Fibroblast of lung (primary cell): ENCODE results near the gene DNTT. TPM values are rescaled to one million over a fixed set of nuclear protein-coding genes. Genes with fewer than 3 reads are reported as not detected.

Source experiments
- DNase-seq, 2 donors: peaks; one replicate each; pipeline versions ENCODE4 v3.0.0 to v3.0.0-alpha.2; 2010; ENCODE audit warnings: low read depth in 2 of 2
- H2AFZ ChIP-seq: 2 replicates; pipeline ENCODE4 v1.5.1; 2012; ENCODE audit warnings: low read length, control low read depth, inconsistent platforms
- H3K27ac ChIP-seq: 2 replicates; pipeline ENCODE4 v1.5.1; 2011; ENCODE audit warnings: low read length, control low read depth; ENCODE audit not compliant: insufficient read depth
- H3K27me3 ChIP-seq: 2 replicates; pipeline ENCODE4 v1.5.1; 2011; ENCODE audit warnings: mild to moderate bottlenecking, low read length; ENCODE audit not compliant: control insufficient read depth, insufficient read depth
- H3K36me3 ChIP-seq: 2 replicates; pipeline ENCODE4 v1.5.1; 2011; ENCODE audit warnings: low read length; ENCODE audit not compliant: control insufficient read depth, insufficient read depth
- H3K4me1 ChIP-seq: 2 replicates; pipeline ENCODE4 v1.5.1; 2011; ENCODE audit warnings: low read length; ENCODE audit not compliant: control insufficient read depth, insufficient read depth; ENCODE audit errors: extremely low read depth
- H3K4me2 ChIP-seq: 2 replicates; pipeline ENCODE4 v1.5.1; 2011; ENCODE audit warnings: low read length, control low read depth; ENCODE audit not compliant: insufficient read depth; ENCODE audit errors: extremely low read depth
- H3K4me3 ChIP-seq, 4 experiments: fragments of 200-600 bp in 1 of 4; sonication (generic) in 1 of 4; replicated peaks in 1 of 4; 2 replicates each; pipeline ENCODE4 v1.5.1; 2011 to 2016; ENCODE audit warnings: low read length in 4 of 4, low read depth in 3 of 4, mild to moderate bottlenecking in 3 of 4, control low read depth in 2 of 4, inconsistent platforms in 1 of 4, mixed read lengths in 1 of 4; ENCODE audit not compliant: insufficient read depth in 1 of 4; ENCODE audit errors: control extremely low read depth in 1 of 4
- H3K79me2 ChIP-seq: 2 replicates; pipeline ENCODE4 v1.5.1; 2012; ENCODE audit warnings: mild to moderate bottlenecking, low read length, inconsistent platforms; ENCODE audit not compliant: control insufficient read depth, insufficient read depth
- H3K9ac ChIP-seq: 2 replicates; pipeline ENCODE4 v1.5.1; 2011; ENCODE audit warnings: mild to moderate bottlenecking, low read length, control low read depth; ENCODE audit not compliant: insufficient read depth
- H3K9me3 ChIP-seq: 2 replicates; pipeline ENCODE4 v1.5.1; 2012; ENCODE audit warnings: low read depth, low read length; ENCODE audit not compliant: control insufficient read depth, insufficient read depth
- H4K20me1 ChIP-seq: 2 replicates; pipeline ENCODE4 v1.5.1; 2011; ENCODE audit warnings: low read length; ENCODE audit not compliant: control insufficient read depth, insufficient read depth; ENCODE audit errors: extremely low read depth
- EZH2 ChIP-seq: IDR thresholded peaks from 2 replicates; pipeline ENCODE4 v1.5.1; 2012; ENCODE audit warnings: low read length, control low read depth, mild to moderate bottlenecking; ENCODE audit errors: missing control alignments
- polyA plus RNA-seq, 2 donors: library from polyadenylated mRNA; depleted of rRNA in 1 of 2; stranded (reverse) in 1 of 2; unstranded in 1 of 2; fragments of >200 nt; gene quantifications; 2 replicates each; pipeline ENCODE4 v1.2.1, GENCODE V29; 2011 to 2012; ENCODE audit warnings: missing spikeins in 1 of 2
- total RNA-seq: library from RNA; depleted of rRNA; stranded (reverse); fragments of >200 nt; gene quantifications from 2 replicates; pipeline ENCODE4 v1.2.1, GENCODE V29; 2014
- TF ChIP-seq, protein P1 (sequence below), 2 donors: IDR thresholded peaks in 1 of 2; conservative IDR thresholded peaks in 1 of 2; 1 replicate in 1 of 2; 2 replicates in 1 of 2; pipeline ENCODE4 v1.5.1; 2011 to 2012; ENCODE audit warnings: low read length in 2 of 2, control low read depth in 1 of 2, inconsistent platforms in 1 of 2, low read depth in 1 of 2, mild to moderate bottlenecking in 1 of 2

The DNTT gene
- total and polyA plus RNA-seq, 2 donors (not counting 1 experiment from before 2014, with no cell fraction given), result not detected

DNA sequence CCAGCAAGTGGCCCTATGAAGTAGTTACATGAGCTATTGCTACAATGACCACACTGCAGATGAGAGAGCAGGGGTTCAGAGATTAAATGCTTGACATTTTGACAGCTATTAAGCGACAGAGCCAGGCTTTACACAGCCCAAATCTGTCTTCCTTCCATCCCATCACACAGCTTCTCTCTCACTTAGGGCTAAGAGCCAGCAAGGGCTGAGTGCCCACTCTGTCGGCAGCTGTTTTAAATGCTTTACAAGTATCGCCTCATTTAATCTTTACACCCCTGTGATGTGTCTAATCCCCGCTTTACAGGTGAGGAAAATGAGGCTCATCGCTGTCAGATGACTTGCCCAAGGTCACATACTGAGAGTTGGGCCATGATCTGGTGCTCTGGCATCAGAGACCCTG is 69.8 kb downstream of the DNTT start:
- no peak overlapping the region for H3K27ac ChIP-seq
- no peak for DNase-seq
- no peaks in the 10 kb centered on the region for H4K20me1 ChIP-seq
- H3K79me2 ChIP-seq, result no peaks in the 10 kb centered on the region
- H3K4me2 ChIP-seq, result no peak overlapping the region
- no peaks in the 10 kb centered on the region for H3K9me3 ChIP-seq
- H3K4me1 ChIP-seq, result no peaks in the 10 kb centered on the region
- no peak for TF ChIP-seq EZH2
- TF ChIP-seq, protein P1, sequence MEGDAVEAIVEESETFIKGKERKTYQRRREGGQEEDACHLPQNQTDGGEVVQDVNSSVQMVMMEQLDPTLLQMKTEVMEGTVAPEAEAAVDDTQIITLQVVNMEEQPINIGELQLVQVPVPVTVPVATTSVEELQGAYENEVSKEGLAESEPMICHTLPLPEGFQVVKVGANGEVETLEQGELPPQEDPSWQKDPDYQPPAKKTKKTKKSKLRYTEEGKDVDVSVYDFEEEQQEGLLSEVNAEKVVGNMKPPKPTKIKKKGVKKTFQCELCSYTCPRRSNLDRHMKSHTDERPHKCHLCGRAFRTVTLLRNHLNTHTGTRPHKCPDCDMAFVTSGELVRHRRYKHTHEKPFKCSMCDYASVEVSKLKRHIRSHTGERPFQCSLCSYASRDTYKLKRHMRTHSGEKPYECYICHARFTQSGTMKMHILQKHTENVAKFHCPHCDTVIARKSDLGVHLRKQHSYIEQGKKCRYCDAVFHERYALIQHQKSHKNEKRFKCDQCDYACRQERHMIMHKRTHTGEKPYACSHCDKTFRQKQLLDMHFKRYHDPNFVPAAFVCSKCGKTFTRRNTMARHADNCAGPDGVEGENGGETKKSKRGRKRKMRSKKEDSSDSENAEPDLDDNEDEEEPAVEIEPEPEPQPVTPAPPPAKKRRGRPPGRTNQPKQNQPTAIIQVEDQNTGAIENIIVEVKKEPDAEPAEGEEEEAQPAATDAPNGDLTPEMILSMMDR (conservative IDR thresholded peaks at IDR 0.05 in 1 of 2, IDR thresholded peaks at IDR 0.05 in 1 of 2; ENCODE audit: low read depth in 1 of 2, low read length in 2 of 2), result no peak
- no peak overlapping the region for H3K4me3 ChIP-seq
- H3K36me3 ChIP-seq, result no peaks in the 10 kb centered on the region
- H3K27me3 ChIP-seq, result no peaks in the 10 kb centered on the region
- H3K9ac ChIP-seq, result no peak overlapping the region
- H2AFZ ChIP-seq, result no peak overlapping the region

DNA sequence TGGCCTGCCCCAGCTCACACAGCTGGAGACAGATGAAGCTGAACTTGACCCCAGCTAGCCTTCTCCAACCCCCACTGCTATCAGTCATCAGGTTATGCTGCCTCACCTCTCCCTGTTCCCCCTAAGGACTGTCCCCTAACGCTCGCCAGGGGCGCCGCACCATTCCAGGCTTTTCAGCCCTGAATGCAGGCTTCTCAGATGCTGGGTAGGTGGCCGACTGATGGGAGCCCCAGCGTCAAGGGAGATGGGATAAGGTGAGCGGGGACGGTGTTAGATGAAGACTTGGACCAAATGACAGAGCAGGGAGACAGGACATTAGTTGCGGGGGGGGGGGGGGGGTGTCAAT is 70.4 kb downstream of the DNTT start:
- no peaks in the 10 kb centered on the region for H3K27me3 ChIP-seq
- TF ChIP-seq EZH2, result peak; percentile 13
- TF ChIP-seq, protein P1 (conservative IDR thresholded peaks at IDR 0.05 in 1 of 2, IDR thresholded peaks at IDR 0.05 in 1 of 2; ENCODE audit: low read depth in 1 of 2, low read length in 2 of 2), result no peak
- H4K20me1 ChIP-seq, result no peaks in the 10 kb centered on the region
- no peaks in the 10 kb centered on the region for H3K9me3 ChIP-seq
- no peak overlapping the region for H3K4me3 ChIP-seq
- no peaks in the 10 kb centered on the region for H3K4me1 ChIP-seq
- H2AFZ ChIP-seq, result no peak overlapping the region
- H3K36me3 ChIP-seq, result no peaks in the 10 kb centered on the region
- H3K79me2 ChIP-seq, result no peaks in the 10 kb centered on the region
- H3K9ac ChIP-seq, result no peak overlapping the region
- H3K27ac ChIP-seq, result no peak overlapping the region
- no peak overlapping the region for H3K4me2 ChIP-seq
- DNase-seq, result no peak

DNA sequence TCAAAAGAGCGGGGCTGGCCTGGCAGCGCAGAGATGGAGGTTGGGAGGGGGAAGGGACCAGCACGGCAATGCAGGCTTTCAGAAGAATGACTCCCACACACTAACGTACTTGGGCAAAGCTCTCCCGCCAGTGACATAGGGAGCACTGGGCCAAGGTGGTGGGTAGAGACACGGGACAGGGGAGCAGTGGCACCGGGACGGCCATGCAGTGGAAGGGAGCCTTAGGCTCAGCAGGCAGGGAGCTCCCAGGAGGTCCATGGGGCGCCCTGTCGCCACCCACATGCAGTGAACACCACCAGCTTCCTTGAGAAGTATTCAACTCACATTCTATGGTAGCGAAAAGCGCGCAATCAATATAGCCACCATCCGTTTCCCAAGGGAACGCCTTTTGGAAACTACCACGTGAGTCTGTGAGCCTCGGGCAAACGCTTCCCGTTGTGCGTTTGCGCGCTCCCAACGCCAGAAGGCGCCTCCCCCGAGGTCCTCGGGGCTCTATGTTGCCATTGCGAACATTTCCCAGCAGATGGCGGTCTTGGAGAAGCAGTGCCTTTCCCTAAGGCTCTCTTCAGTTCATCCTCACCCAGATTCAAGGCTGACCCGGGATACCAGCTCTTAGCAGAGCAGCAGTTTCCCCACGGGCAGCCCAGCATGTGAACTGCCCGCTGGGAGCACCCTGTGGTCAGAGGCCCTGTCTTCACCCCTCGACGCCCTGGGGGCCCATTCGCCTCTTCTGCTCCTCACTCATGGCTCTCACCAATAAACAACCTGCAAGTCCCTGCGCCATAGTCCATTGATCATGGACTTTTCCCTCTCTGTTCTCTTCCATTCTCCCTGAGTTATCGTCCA is 71.0 kb downstream of the DNTT start:
- TF ChIP-seq, protein P1 (conservative IDR thresholded peaks at IDR 0.05 in 1 of 2, IDR thresholded peaks at IDR 0.05 in 1 of 2; ENCODE audit: low read depth in 1 of 2, low read length in 2 of 2), result peak; percentile 95 to 96
- no peak for TF ChIP-seq EZH2
- H3K4me1 ChIP-seq, result no peaks in the 10 kb centered on the region
- H3K4me3 ChIP-seq, result peak overlapping the region in 2 of 4 experiments; percentile 30 to 50
- H3K36me3 ChIP-seq, result no peaks in the 10 kb centered on the region
- H3K79me2 ChIP-seq, result no peaks in the 10 kb centered on the region
- H2AFZ ChIP-seq, result peak overlapping the region; percentile 81
- H3K4me2 ChIP-seq, result peak overlapping the region; percentile 86
- H3K27me3 ChIP-seq, result no peaks in the 10 kb centered on the region
- no peak overlapping the region for H3K27ac ChIP-seq
- no peaks in the 10 kb centered on the region for H4K20me1 ChIP-seq
- H3K9ac ChIP-seq, result no peak overlapping the region
- DNase-seq, result peak; percentile 75 to 82
- no peaks in the 10 kb centered on the region for H3K9me3 ChIP-seq
